GM19397 (cell line): ENCODE results near the gene TRIM37.
"Not testable (repeated sequence)": the region's sequence is repeated elsewhere in the genome, so short reads cannot be mapped to it uniquely, and the experiment has no call there.

Experiments used
- ATAC-seq: cut with Tn5 transposase; IDR thresholded peaks from one replicate; pipeline ENCODE4 v1.9.1; 2021; ENCODE audit warnings: mild to moderate bottlenecking, moderate library complexity; ENCODE audit not compliant: unreplicated experiment

The TRIM37 gene

DNA sequence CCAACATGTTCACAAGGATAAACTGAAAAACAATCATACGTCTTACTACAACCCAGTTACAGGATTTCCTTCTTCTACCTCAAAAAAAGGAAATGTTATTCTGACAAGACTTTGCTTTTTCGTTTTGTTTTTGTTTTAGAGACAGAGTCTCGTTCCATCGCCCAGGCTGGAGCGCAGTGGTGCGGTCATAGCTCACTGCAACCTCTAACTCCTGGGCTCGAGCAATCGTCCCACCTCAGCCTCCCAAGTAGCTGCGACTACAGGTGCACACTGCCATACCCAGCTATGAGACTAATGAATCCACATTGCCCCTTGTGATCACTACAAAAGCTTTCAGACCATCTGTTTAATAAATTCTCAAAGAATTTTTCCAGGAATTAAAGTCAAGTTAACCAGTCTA is 8.8 kb upstream of the TRIM37 start:
- no peak for ATAC-seq

DNA sequence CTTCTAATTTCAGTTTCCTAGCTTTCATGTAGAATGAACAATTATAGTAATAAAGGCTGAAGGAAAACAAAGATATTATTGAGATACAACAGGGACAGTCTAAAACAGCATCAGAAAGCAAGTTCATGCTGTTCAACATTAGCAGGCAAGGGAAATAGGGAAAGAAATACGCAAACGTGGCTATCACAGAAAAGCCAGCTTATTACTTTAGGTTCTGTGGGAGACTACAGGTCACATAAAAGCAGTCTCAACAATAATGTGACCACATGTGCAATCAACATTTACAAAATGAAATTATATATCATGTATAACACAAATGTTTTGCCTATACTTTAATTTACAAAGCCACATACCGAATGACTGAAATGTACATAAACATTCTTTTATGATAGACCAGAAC is 4.9 kb upstream of the TRIM37 start:
- no peak for ATAC-seq

- no peak for ATAC-seq
Observed at GRCh38 chr17:59110973-59111372, 4.3 kb upstream of the TRIM37 start.

DNA sequence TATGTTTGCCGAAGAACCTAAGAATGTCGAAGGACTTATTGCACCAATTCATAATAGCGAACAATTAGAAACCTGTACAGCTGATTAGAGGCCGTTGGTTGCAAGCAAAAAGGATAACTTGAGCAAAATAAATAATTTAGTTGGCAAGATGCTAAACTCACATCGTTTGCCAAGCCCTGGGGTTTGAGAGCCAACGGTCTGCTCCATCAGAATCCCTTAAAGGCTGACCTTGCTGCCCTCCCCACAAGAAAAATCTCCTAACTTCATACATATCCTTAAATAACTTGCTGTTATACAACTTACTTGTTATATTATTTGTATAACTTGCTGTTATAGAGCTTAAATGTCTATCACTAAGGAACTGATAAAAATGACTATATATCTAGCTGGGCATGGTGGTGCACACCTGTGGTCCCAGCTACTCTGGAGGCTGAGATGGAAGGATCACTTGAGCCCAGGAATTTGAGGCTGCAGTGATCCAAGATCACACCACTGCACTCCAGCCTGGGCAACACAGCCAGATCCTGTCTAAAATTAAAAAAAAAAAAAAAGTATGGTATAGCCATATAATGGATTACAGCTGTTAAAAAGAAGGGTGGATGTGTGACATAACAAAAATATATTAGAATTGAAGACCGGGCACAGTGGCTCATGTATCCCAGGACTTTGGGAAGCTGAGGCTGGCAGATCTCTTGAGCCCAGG is 1.9 kb upstream of the TRIM37 start:
- no peak for ATAC-seq

DNA sequence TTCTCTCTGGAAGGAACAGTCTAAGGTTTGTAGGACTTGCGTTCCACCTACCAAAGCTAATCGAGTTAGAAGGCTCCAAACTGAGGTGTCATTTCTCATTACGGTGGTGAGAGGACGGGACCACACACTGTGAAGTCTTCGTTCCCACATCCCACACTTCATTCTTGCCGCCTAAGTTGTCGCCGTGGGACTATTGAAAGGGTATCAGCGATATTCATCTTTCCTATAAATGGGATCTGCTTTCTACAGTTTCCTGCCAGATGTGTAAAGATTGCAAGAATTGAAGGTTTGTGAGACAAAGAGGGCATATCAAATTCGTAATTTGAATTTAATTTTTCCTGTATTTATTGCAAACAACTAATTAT is 608 bp upstream of the TRIM37 start:
- no peak for ATAC-seq

DNA sequence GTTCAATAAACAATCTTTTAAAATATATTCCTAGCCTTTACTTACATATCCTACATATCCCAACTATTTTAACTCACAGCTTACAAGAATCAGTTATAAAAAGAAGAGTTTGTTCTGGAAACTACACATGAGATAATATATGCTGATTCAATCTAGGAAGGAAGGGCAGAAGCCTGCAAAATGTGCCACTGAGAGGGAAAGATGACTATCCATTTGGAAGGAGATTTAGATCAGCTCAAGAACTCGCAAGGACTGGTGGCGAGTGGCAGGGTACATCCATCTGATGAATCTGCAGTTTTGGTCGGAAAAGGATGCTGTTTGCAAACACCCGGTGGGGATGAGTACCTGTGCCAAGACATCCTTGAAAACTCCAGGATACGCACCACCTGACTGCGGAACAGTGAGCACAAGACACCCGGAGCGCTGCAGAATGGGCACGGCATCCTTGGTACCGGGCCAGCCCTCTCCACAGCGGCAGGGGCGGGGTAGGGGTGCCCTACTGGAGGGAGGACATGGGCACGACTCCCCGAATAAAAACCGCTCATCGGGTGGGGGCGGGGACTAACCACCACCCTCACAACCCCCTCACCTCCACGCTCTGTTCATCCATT is 723 bp downstream of the TRIM37 start:
- peak; percentile 20 for ATAC-seq

GRCh38 chr17:59101178-59101577 is 5.5 kb downstream of the TRIM37 start:
- no peak for ATAC-seq

GRCh38 chr17:59097876-59098275 is 8.8 kb downstream of the TRIM37 start:
- no peak for ATAC-seq

DNA sequence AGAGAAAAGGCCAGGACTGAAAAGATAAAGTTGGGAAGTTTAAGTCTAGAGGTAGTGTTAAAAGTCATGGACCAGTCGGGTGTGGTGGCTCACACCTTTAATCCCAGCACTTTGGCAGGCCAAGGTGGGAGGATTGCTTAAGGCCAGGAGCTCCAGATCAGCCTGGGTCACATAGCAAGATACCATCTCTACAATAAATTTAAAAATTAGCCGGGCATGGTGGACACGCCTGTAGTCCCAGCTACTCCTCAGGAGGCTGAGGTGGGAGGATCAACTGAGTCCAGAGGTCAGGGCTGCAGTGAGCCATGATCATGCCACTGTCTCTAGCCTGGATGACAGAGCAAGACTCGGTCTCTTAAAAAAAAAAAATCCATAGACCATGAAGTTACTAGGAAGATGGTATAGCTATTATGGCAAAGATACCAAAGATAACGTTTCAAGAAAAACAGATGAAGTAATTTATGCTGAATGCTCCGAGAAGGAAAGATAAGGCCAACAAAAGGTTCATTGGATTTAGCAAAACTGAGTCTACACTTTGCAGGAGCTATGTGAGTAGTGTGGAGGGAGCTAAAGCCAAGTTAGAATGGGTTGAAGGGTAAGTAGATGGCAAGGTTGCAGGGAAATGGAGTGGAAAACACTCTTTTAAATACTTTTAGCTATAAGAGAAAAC is 11.7 kb downstream of the TRIM37 start:
- ATAC-seq: no peak

DNA sequence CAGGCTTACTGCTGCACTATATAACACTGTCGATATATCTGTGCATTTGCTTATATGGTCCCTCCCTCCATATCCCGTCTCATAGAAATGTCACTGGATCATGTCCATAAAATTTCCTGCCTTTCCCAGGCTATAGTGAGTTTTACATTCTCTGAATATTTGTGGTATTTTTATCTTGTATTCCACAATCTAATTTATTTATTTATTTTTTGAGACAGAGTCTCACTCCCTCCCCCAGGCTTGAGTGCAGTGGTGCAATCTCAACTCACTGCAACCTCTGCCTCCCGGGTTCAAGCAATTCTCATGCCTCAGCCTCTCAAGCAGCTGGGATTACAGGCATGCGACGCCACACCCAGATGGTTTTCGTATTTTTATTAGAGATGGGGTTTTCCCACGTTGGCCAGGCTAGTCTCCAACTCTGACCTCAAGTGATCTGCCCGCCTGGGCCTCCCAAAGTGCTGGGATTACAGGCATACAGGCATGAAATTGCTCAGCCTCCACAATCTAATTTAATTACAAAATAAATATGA is 12.9 kb downstream of the TRIM37 start:
- ATAC-seq: no peak

GRCh38 chr17:59093145-59093701 is 13.5 kb downstream of the TRIM37 start:
- ATAC-seq: no peak

GRCh38 chr17:59090593-59090992 is 16.1 kb downstream of the TRIM37 start:
- ATAC-seq: not testable (repeated sequence)

DNA sequence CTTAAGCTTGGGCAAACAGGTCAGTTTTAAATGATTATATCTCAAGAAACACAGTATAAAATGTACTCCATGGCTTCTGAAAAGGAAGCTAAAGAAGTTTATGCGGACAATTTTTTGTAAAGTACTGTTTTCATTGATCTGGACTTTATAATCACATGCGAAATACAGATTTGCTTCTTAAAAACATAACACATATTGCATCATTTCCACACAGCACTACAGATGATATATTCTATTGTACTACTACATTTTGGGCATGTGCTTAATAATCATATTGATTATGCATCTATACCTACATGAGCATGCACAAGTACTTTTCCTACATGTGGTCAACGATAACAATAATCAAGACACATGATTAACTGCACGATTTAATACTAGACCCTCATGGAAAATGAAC is 22.5 kb downstream of the TRIM37 start:
- ATAC-seq: no peak

- ATAC-seq: no peak
Observed at GRCh38 chr17:59074494-59074893, 32.2 kb downstream of the TRIM37 start.

GRCh38 chr17:59073972-59074371 is 32.7 kb downstream of the TRIM37 start:
- ATAC-seq: no peak

DNA sequence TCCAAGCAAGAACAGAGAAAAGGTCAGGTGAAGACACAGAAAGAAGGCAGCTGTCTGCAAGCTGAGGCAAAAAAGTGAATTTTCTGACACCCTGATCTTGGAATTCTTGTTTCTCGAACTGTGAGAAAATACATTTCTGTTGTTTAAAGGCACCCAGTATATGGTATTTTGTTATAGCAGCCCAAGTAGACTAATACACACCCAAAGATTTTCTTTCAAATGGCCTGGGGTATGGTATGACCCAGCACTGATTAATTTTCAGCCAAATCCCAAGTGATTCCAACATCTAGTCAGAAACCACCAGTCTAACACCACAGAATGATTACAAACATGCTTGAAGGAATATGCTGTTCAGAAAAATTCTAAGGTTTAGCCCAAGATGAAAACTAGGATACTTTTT is 36.8 kb downstream of the TRIM37 start:
- no peak for ATAC-seq

DNA sequence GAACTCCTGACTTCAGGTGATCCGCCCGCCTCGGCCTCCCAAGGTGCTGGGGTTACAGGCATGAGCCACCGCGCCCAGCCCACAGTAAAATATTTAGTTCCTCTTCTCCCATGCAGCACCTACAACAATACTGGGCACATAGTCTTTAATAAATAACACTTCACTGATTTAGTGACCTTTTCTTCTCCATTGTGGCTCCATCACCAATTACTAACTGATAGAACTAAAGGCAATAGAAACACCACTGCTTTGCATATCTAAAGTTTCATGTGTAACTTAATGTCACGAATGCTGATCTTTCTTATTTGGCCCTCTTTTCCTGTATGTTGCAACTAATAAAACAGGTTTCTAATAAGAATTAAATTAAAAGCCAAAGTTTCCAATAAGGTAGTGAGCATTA is 38.9 kb downstream of the TRIM37 start:
- ATAC-seq: peak; percentile 45

DNA sequence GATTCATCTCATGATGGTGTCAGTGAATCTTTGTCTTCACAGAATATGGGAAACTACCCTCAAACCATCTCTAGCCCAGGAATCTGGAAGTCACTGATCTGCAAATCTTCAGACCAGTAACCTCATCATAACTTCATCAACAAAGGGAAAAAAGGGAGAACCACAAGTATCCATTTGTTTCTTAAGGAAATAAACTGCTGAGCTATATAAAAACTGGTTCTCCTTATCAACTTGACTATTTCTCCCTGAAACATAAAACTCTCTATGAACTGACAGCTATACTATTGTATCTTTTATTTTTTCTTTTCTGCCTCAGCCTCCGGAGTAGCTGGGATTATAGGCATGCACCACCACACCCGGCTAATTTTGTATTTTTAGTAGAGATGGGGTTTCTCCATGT is 39.3 kb downstream of the TRIM37 start:
- ATAC-seq: no peak

DNA sequence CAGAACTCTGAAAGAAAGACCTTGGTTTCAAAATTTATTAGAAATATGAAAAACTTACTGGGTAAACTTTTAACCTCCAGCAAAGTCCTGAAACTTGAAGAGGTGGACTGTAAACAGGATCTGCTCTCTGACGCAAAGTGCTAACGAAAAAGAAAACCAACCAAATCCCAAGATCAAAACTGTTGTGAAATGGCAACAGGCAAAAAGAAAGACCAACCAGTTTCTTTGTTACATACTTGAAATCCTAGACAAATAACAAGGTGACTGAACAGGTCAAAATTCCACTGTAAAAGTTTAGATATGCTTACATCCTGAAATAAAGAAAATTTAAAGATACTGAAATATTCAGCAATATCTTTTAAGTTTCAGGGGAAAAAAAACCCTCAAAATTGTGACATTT is 44.2 kb downstream of the TRIM37 start:
- no peak for ATAC-seq

DNA sequence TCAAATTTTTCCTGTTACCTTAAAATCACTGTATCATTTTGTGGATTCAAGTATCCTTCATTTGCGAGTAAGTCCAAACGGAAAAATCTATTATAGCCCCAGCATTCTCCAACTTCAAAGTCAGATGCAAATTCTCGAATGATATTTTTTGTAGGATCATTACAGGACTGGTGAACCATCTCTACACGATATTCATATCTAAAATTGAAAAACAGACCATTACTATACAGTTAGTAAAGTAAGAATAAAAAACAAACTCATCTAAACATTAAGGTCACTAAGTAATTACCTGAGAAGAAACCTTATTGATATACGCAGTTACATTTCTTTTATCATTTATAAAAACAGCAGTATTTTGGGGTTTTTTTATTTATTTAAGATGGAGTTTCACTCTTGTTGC is 49.8 kb downstream of the TRIM37 start:
- ATAC-seq: no peak

DNA sequence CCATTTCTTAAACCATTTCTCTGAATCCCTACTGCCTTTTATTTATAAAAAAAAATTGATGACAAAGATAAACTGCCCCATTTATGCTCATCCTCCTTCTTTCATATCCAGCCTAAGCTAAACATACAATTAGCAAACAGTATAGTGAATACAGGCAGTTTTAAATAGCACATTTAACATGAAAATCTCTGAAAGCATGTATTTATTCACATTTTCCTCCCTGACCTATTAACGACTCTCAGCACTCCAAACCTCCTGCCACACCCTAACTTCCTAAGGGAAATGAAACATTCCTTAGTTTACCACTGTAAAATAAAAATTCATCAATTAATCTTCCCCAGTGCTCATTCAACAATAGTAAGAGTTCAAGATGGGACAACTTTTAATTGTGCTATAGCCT is 56.9 kb downstream of the TRIM37 start:
- ATAC-seq: no peak

- no peak for ATAC-seq
Observed at GRCh38 chr17:59047616-59048015, 59.1 kb downstream of the TRIM37 start.
